Glutamatergic neuron (in vitro differentiated cells): ENCODE data around the gene NARS2. TPM values are rescaled to one million over a fixed set of nuclear protein-coding genes. Genes with fewer than 3 reads are reported as not detected.

Experiments used
- DNase-seq: peaks from one replicate; pipeline ENCODE4 v3.0.0; 2022
- H3K27ac Mint-ChIP-seq: one replicate; pipeline ENCODE4 v1.8.0; 2020; ENCODE audit warnings: mild to moderate bottlenecking, mixed read lengths, inconsistent platforms; ENCODE audit not compliant: unreplicated experiment
- H3K27me3 Mint-ChIP-seq: one replicate; pipeline ENCODE4 v1.8.0; 2020; ENCODE audit warnings: mild to moderate bottlenecking, moderate library complexity, mixed read lengths, inconsistent platforms; ENCODE audit not compliant: unreplicated experiment
- H3K36me3 Mint-ChIP-seq: one replicate; pipeline ENCODE4 v1.8.0; 2020; ENCODE audit warnings: mild to moderate bottlenecking, mixed read lengths, inconsistent platforms; ENCODE audit not compliant: unreplicated experiment
- H3K4me1 Mint-ChIP-seq: one replicate; pipeline ENCODE4 v1.8.0; 2020; ENCODE audit warnings: mild to moderate bottlenecking, low read depth, mixed read lengths, inconsistent platforms; ENCODE audit not compliant: unreplicated experiment
- H3K4me3 Mint-ChIP-seq: one replicate; pipeline ENCODE4 v1.8.0; 2020; ENCODE audit warnings: mild to moderate bottlenecking, mixed read lengths, inconsistent platforms; ENCODE audit not compliant: unreplicated experiment
- H3K9me3 Mint-ChIP-seq: one replicate; pipeline ENCODE4 v1.8.0; 2020; ENCODE audit warnings: mild to moderate bottlenecking, moderate library complexity, mixed read lengths, inconsistent platforms; ENCODE audit not compliant: unreplicated experiment
- total RNA-seq: library from RNA; stranded (reverse); fragmentation: NEBNext Ultra II Directional; extraction: Animal tissue kit (Norgen Biotek cat#: 25700); gene quantifications from one replicate; pipeline ENCODE4 v1.2.1, GENCODE V29; 2021; ENCODE audit not compliant: unreplicated experiment
- TF ChIP-seq, protein P1 (sequence below): fragments of 200-600 bp; sonication (generic); IDR thresholded peaks from one replicate; pipeline ENCODE4 v1.5.0; 2021; ENCODE audit not compliant: partially characterized antibody, unreplicated experiment

NARS2 gene
- total RNA-seq, 1 donor from 2014 or later = 21.1 TPM

DNA sequence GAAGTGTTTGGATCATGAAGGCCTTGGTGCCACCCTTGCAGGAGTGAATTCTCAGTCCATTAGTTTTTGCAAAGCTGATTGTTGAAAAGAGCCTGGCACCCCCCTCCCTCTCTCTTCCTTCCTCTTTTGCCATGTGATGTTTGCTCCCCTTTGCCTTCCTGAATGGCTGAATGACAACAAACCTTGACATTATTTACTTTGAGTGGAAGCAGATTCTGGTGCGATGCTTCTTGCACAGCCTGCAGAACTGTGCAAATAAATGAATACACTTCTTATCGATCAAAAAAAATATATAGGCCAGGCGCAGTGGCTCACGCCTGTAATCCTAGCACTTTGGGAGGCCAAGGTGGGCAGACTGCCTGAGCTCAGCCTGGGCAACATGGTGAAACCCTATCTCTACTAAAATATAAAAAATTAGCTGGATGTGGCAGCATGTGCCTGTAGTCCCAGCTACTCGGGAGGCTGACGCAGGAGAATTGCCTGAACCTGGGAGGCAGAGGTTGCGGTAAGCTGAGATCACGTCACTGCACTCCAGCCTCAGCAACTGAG is 2.0 kb upstream of the NARS2 start:
- Mint-ChIP-seq H3K9me3 (peaks cover 1% of the 10 kb centered on the region), H3K4me1 (peaks cover 3% of the 10 kb centered on the region), H3K4me3 (no peak overlapping the region), H3K36me3 (no peaks in the 10 kb centered on the region), H3K27me3 (peaks cover 5% of the 10 kb centered on the region), H3K27ac (no peak overlapping the region)
- DNase-seq = no peak
- TF ChIP-seq, protein P1, sequence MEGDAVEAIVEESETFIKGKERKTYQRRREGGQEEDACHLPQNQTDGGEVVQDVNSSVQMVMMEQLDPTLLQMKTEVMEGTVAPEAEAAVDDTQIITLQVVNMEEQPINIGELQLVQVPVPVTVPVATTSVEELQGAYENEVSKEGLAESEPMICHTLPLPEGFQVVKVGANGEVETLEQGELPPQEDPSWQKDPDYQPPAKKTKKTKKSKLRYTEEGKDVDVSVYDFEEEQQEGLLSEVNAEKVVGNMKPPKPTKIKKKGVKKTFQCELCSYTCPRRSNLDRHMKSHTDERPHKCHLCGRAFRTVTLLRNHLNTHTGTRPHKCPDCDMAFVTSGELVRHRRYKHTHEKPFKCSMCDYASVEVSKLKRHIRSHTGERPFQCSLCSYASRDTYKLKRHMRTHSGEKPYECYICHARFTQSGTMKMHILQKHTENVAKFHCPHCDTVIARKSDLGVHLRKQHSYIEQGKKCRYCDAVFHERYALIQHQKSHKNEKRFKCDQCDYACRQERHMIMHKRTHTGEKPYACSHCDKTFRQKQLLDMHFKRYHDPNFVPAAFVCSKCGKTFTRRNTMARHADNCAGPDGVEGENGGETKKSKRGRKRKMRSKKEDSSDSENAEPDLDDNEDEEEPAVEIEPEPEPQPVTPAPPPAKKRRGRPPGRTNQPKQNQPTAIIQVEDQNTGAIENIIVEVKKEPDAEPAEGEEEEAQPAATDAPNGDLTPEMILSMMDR = no peak

- Mint-ChIP-seq H3K36me3 (no peaks in the 10 kb centered on the region), H3K4me1 (peaks cover 3% of the 10 kb centered on the region), H3K9me3 (peaks cover 1% of the 10 kb centered on the region), H3K27ac (peak overlapping the region; percentile 16), H3K4me3 (peak overlapping the region; percentile 98), H3K27me3 (peaks cover 5% of the 10 kb centered on the region)
- no peak for DNase-seq
- TF ChIP-seq, protein P1 = no peak
Measured at GRCh38 chr11:78575478-78575877, 814 bp upstream of the NARS2 start.

- TF ChIP-seq, protein P1 = no peak
- H3K4me3 Mint-ChIP-seq = peak overlapping the region; percentile 98
- H3K4me1 Mint-ChIP-seq = peaks cover 3% of the 10 kb centered on the region
- H3K36me3 Mint-ChIP-seq = no peaks in the 10 kb centered on the region
- no peak for DNase-seq
- peaks cover 5% of the 10 kb centered on the region for H3K27me3 Mint-ChIP-seq
- peaks cover 1% of the 10 kb centered on the region for H3K9me3 Mint-ChIP-seq
- H3K27ac Mint-ChIP-seq = peak overlapping the region; percentile 95
Measured at GRCh38 chr11:78573681-78574080, 983 bp downstream of the NARS2 start.

- Mint-ChIP-seq H3K36me3 (no peaks in the 10 kb centered on the region), H3K4me3 (peak overlapping the region; percentile 98)
Measured at GRCh38 chr11:78573271-78573670, 1.4 kb downstream of the NARS2 start.

DNA sequence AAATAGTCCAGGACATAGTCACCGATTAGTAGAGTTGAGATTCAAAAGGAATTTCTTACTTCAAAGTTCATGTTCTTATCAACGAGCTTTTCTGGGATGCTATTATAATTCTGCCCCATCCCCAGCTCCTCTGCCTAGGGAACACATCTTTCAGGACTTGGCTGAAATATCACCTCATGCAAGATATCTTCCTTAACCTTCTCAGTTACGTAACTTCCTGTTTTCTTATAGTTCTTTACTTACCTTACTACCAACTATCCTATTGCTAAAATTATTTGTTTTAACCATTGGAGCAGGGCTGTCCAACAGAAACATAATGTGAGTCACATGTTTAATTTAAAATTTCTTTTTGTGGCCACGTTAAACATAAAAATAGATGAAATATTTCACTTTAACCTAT is 2.3 kb downstream of the NARS2 start:
- DNase-seq = no peak
- TF ChIP-seq, protein P1 = no peak
- Mint-ChIP-seq H3K9me3 (peaks cover 1% of the 10 kb centered on the region), H3K4me3 (no peak overlapping the region), H3K27ac (no peak overlapping the region), H3K36me3 (no peaks in the 10 kb centered on the region), H3K4me1 (peaks cover 3% of the 10 kb centered on the region), H3K27me3 (peaks cover 5% of the 10 kb centered on the region)

More at GRCh38 chr11:78573271-78573670, 1.4 kb downstream of the NARS2 start:
- no peak for DNase-seq
- no peak overlapping the region for H3K27ac Mint-ChIP-seq
- H3K27me3 Mint-ChIP-seq = peaks cover 5% of the 10 kb centered on the region
- TF ChIP-seq, protein P1 = no peak
- H3K4me1 Mint-ChIP-seq = peaks cover 3% of the 10 kb centered on the region
- peaks cover 1% of the 10 kb centered on the region for H3K9me3 Mint-ChIP-seq
